SKM-1 (cell line): ENCODE results near the gene EME1.

Experiments
- DNase-seq: peaks from one replicate; lab custom pipeline; 2025; ENCODE audit not compliant: unreplicated experiment; lab: John Stamatoyannopoulos, UW

EME1 gene

GRCh38 chr17:50361561-50362480 is 11.2 kb upstream of the EME1 start:
- DNase-seq: peak; percentile 70

- no peak for DNase-seq
These were observed 10.4 kb upstream of the EME1 start for GRCh38 chr17:50362661-50363060.

GRCh38 chr17:50363217-50364060 is 9.6 kb upstream of the EME1 start:
- DNase-seq: no peak

- no peak for DNase-seq
These were observed 9.0 kb upstream of the EME1 start for GRCh38 chr17:50364061-50364458.

- no peak for DNase-seq
These were observed 8.3 kb upstream of the EME1 start for GRCh38 chr17:50364715-50365114.

GRCh38 chr17:50365165-50365564 is 7.9 kb upstream of the EME1 start:
- no peak for DNase-seq

- no peak for DNase-seq
These were observed 7.2 kb upstream of the EME1 start for GRCh38 chr17:50365649-50366393.

GRCh38 chr17:50367401-50367800 is 5.6 kb upstream of the EME1 start:
- no peak for DNase-seq

- DNase-seq: no peak
These were observed 3.0 kb upstream of the EME1 start for GRCh38 chr17:50370052-50370451.

- DNase-seq: no peak
These were observed 1.5 kb upstream of the EME1 start for GRCh38 chr17:50371526-50371925.

GRCh38 chr17:50372222-50372757 is 739 bp upstream of the EME1 start:
- no peak for DNase-seq

- no peak for DNase-seq
These were observed 676 bp downstream of the EME1 start for GRCh38 chr17:50373705-50374104.

GRCh38 chr17:50375858-50376538 is 3.0 kb downstream of the EME1 start:
- no peak for DNase-seq

GRCh38 chr17:50379351-50380132 is 6.5 kb downstream of the EME1 start:
- DNase-seq: no peak

- no peak for DNase-seq
These were observed 7.6 kb downstream of the EME1 start for GRCh38 chr17:50380369-50381259.

- DNase-seq: no peak
These were observed 8.3 kb downstream of the EME1 start for GRCh38 chr17:50381260-50381815.

- no peak for DNase-seq
These were observed 8.9 kb downstream of the EME1 start for GRCh38 chr17:50381920-50382319.

- no peak for DNase-seq
These were observed 9.9 kb downstream of the EME1 start for GRCh38 chr17:50382931-50383330.
